GM11168 (cell line): ENCODE data around the gene FAM222A.

ENCODE experiments used
- in situ Hi-C: fragments of 300-500 bp; cut with MboI; formaldehyde crosslinking; loops from one replicate; pipeline ENCODE4 v1.12.0; 2022; ENCODE audit warnings: low sequenced_read_pairs; ENCODE audit not compliant: unreplicated experiment

FAM222A gene

GRCh38 chr12:109792992-109793391 is 79.4 kb downstream of the FAM222A start:
- in situ Hi-C loops, result no loop called here

- in situ Hi-C loops, result no loop called here
These were observed 79.8 kb downstream of the FAM222A start for GRCh38 chr12:109793411-109793810.

- in situ Hi-C loops, result no loop called here
These were observed 80.3 kb downstream of the FAM222A start for GRCh38 chr12:109793826-109794501.

- in situ Hi-C loops, result no loop called here
These were observed 81.4 kb downstream of the FAM222A start for GRCh38 chr12:109795023-109795422.

- in situ Hi-C loops, result no loop called here
These were observed 82.4 kb downstream of the FAM222A start for GRCh38 chr12:109796057-109796456.

GRCh38 chr12:109797905-109798669 is 84.5 kb downstream of the FAM222A start:
- in situ Hi-C loops, result no loop called here

GRCh38 chr12:109798691-109799090 is 85.1 kb downstream of the FAM222A start:
- in situ Hi-C loops, result no loop called here

- in situ Hi-C loops, result no loop called here
These were observed 86.9 kb downstream of the FAM222A start for GRCh38 chr12:109800536-109800935.

- in situ Hi-C loops, result no loop called here
These were observed 89.2 kb downstream of the FAM222A start for GRCh38 chr12:109802828-109803227.

GRCh38 chr12:109803678-109804077 is 90.1 kb downstream of the FAM222A start:
- in situ Hi-C loops, result no loop called here

- in situ Hi-C loops, result no loop called here
These were observed 91.5 kb downstream of the FAM222A start for GRCh38 chr12:109804820-109805761.

- in situ Hi-C loops, result no loop called here
These were observed 94.5 kb downstream of the FAM222A start for GRCh38 chr12:109807954-109808643.

GRCh38 chr12:109808876-109809646 is 95.4 kb downstream of the FAM222A start:
- in situ Hi-C loops, result no loop called here

GRCh38 chr12:109810954-109811623 is 97.5 kb downstream of the FAM222A start:
- in situ Hi-C loops, result no loop called here

GRCh38 chr12:109811624-109811995 is 98.0 kb downstream of the FAM222A start:
- in situ Hi-C loops, result no loop called here

- in situ Hi-C loops, result no loop called here
These were observed 100.3 kb downstream of the FAM222A start for GRCh38 chr12:109813810-109814416.

- in situ Hi-C loops, result no loop called here
These were observed 101.0 kb downstream of the FAM222A start for GRCh38 chr12:109814600-109815150.

- in situ Hi-C loops, result no loop called here
These were observed 101.6 kb downstream of the FAM222A start for GRCh38 chr12:109815225-109815624.
